SK-N-SH treated with all-trans-retinoic acid at 6 μM for 48 hours (cell line): ENCODE data around the gene PLGRKT.

Source experiments
- ARNTL ChIP-seq: fragments of 450-650 bp; formaldehyde crosslinking; IDR thresholded peaks from 2 replicates; pipeline ENCODE4 v1.5.0; 2020; ENCODE audit warnings: low read depth, mild to moderate bottlenecking, moderate library complexity, borderline replicate concordance
- BACH2 ChIP-seq: fragments of 250-450 bp; sonication (Bioruptor Pico); IDR thresholded peaks from 2 replicates; pipeline ENCODE4 v1.9.0; 2021; ENCODE audit warnings: mild to moderate bottlenecking, borderline replicate concordance
- CSRNP3 ChIP-seq: fragments of 250-450 bp; sonication (Bioruptor Pico); IDR thresholded peaks from 2 replicates; pipeline ENCODE4 v1.5.1; 2021; ENCODE audit warnings: mild to moderate bottlenecking, moderate library complexity
- ESRRG ChIP-seq: fragments of 250-450 bp; sonication (Bioruptor Pico); IDR thresholded peaks from 2 replicates; pipeline ENCODE4 v1.6.1; 2021; ENCODE audit warnings: mild to moderate bottlenecking
- GLIS3 ChIP-seq: fragments of 250-450 bp; sonication (Bioruptor Pico); IDR thresholded peaks from 2 replicates; pipeline ENCODE4 v1.5.0; 2020; ENCODE audit warnings: mild to moderate bottlenecking, moderate library complexity
- OSR1 ChIP-seq: fragments of 250-450 bp; sonication (Bioruptor Pico); IDR thresholded peaks from 2 replicates; pipeline ENCODE4 v1.8.0; 2022; ENCODE audit warnings: moderate library complexity, mild to moderate bottlenecking, inconsistent platforms
- POU6F1 ChIP-seq: fragments of 250-450 bp; sonication (Bioruptor Pico); IDR thresholded peaks from 2 replicates; pipeline ENCODE4 v1.8.0; 2021; ENCODE audit warnings: low read depth, mild to moderate bottlenecking, moderate library complexity, borderline replicate concordance
- RARB ChIP-seq: fragments of 250-450 bp; sonication (Bioruptor Pico); IDR thresholded peaks from 2 replicates; pipeline ENCODE4 v1.8.0; 2021; ENCODE audit warnings: mild to moderate bottlenecking, moderate library complexity
- SNAI2 ChIP-seq: fragments of 250-450 bp; sonication (Bioruptor Pico); IDR thresholded peaks from 2 replicates; pipeline ENCODE4 v1.5.0; 2020; ENCODE audit warnings: mild to moderate bottlenecking, moderate library complexity
- TSHZ2 ChIP-seq: fragments of 250-450 bp; sonication (Bioruptor Pico); IDR thresholded peaks from 2 replicates; pipeline ENCODE4 v1.5.0; 2020; ENCODE audit warnings: mild to moderate bottlenecking, moderate library complexity
- ZFP3 ChIP-seq: fragments of 250-450 bp; sonication (Bioruptor Pico); IDR thresholded peaks from 2 replicates; pipeline ENCODE4 v1.5.0; 2020; ENCODE audit warnings: mild to moderate bottlenecking, moderate library complexity

- TF ChIP-seq POU6F1: no peak
- no peak for TF ChIP-seq GLIS3 (CRISPR knock-in tag)
- no peak for TF ChIP-seq BACH2 (CRISPR knock-in tag)
- TF ChIP-seq SNAI2 (CRISPR knock-in tag): no peak
- TF ChIP-seq TSHZ2 (CRISPR knock-in tag): no peak
- no peak for TF ChIP-seq ZFP3 (CRISPR knock-in tag)
- no peak for TF ChIP-seq CSRNP3 (CRISPR knock-in tag)
- TF ChIP-seq RARB (CRISPR knock-in tag): no peak
- TF ChIP-seq ARNTL (CRISPR knock-in tag): no peak
- TF ChIP-seq OSR1 (CRISPR knock-in tag): no peak
- no peak for TF ChIP-seq ESRRG (CRISPR knock-in tag)
Measured at GRCh38 chr9:5427005-5427404, 10.7 kb downstream of the PLGRKT start.
